ENCODE data around the gene ERI3.

The ERI3 gene

DNA sequence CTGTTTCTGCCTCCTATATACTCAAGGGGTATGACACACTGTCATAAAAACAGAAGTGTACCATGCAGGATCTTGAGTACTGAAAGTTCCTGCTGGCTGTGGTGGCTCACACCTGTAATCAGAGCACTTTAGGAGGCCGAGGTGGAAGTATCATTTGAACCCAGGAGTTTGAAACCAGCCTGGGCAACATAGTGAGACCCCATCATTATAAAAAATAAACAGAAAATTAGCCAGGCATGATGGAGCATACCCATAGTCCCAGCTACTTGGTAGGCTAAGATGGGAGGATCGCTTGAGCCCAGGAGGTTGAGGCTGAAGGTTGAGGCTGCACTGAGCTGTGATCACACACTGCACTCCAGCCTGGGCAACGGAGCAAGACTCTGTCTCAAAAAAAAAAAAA lies 20.1 kb downstream of the ERI3 start:
- Histone ChIP-seq H3K9me3 (ENCODE audit: insufficient read depth, low read depth, low read length) (no peaks in the 10 kb centered on the region; the same call in 1 of the 2 replicates), H2AFZ (ENCODE audit: low read length) (no peak overlapping the region), H4K20me1 (ENCODE audit: insufficient read depth, low read length, poor library complexity, severe bottlenecking) (no peaks in the 10 kb centered on the region), H3K36me3 (ENCODE audit: insufficient read depth, low read length) (peaks cover 44% of the 10 kb centered on the region), H3K4me2 (ENCODE audit: low read depth, low read length, poor library complexity, severe bottlenecking) (no peak overlapping the region), H3K4me3 (ENCODE audit: low read length, poor library complexity, severe bottlenecking) (no peak overlapping the region), H3K27me3 (ENCODE audit: insufficient read depth, low read length, poor library complexity, severe bottlenecking) (no peaks in the 10 kb centered on the region), H3K79me2 (ENCODE audit: insufficient read depth, low read length) (no peaks in the 10 kb centered on the region), H3K4me1 (ENCODE audit: insufficient read depth, low read length, poor library complexity, severe bottlenecking) (no peaks in the 10 kb centered on the region), H3K9me2 (replicated peaks; ENCODE audit: low read depth, low read length) (no peaks in the 10 kb centered on the region), H3K9ac (ENCODE audit: low read depth, low read length, poor library complexity, severe bottlenecking) (no peak overlapping the region), H3F3A (ENCODE audit: low read depth) (no peaks in the 10 kb centered on the region)
- no peak for TF ChIP-seq EZH2phosphoT487 (IDR thresholded peaks at IDR 0.05; ENCODE audit: borderline replicate concordance)
- TF ChIP-seq, protein P1, sequence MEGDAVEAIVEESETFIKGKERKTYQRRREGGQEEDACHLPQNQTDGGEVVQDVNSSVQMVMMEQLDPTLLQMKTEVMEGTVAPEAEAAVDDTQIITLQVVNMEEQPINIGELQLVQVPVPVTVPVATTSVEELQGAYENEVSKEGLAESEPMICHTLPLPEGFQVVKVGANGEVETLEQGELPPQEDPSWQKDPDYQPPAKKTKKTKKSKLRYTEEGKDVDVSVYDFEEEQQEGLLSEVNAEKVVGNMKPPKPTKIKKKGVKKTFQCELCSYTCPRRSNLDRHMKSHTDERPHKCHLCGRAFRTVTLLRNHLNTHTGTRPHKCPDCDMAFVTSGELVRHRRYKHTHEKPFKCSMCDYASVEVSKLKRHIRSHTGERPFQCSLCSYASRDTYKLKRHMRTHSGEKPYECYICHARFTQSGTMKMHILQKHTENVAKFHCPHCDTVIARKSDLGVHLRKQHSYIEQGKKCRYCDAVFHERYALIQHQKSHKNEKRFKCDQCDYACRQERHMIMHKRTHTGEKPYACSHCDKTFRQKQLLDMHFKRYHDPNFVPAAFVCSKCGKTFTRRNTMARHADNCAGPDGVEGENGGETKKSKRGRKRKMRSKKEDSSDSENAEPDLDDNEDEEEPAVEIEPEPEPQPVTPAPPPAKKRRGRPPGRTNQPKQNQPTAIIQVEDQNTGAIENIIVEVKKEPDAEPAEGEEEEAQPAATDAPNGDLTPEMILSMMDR (conservative IDR thresholded peaks at IDR 0.05; ENCODE audit: low read length) = no peak

- no peaks in the 10 kb centered on the region for H3K79me2 ChIP-seq (ENCODE audit: insufficient read depth, low read length)
- no peak overlapping the region for H3K4me3 ChIP-seq (ENCODE audit: low read length, poor library complexity, severe bottlenecking)
- H3K9ac ChIP-seq (ENCODE audit: low read depth, low read length, poor library complexity, severe bottlenecking) = no peak overlapping the region
- TF ChIP-seq, protein P1 (conservative IDR thresholded peaks at IDR 0.05; ENCODE audit: low read length) = no peak
- no peak for TF ChIP-seq EZH2phosphoT487 (IDR thresholded peaks at IDR 0.05; ENCODE audit: borderline replicate concordance)
- peaks cover 36% of the 10 kb centered on the region for H3K36me3 ChIP-seq (ENCODE audit: insufficient read depth, low read length)
- H2AFZ ChIP-seq (ENCODE audit: low read length) = no peak overlapping the region
- H3K27me3 ChIP-seq (ENCODE audit: insufficient read depth, low read length, poor library complexity, severe bottlenecking) = no peaks in the 10 kb centered on the region
- no peak overlapping the region for H3K4me2 ChIP-seq (ENCODE audit: low read depth, low read length, poor library complexity, severe bottlenecking)
- no peaks in the 10 kb centered on the region for H3K9me2 ChIP-seq (replicated peaks; ENCODE audit: low read depth, low read length)
- H4K20me1 ChIP-seq (ENCODE audit: insufficient read depth, low read length, poor library complexity, severe bottlenecking) = no peaks in the 10 kb centered on the region
- H3F3A ChIP-seq (ENCODE audit: low read depth) = no peaks in the 10 kb centered on the region
- H3K9me3 ChIP-seq (ENCODE audit: insufficient read depth, low read depth, low read length) = no peaks in the 10 kb centered on the region; the same call in 1 of the 2 replicates
- H3K4me1 ChIP-seq (ENCODE audit: insufficient read depth, low read length, poor library complexity, severe bottlenecking) = no peaks in the 10 kb centered on the region
These were observed 21.7 kb downstream of the ERI3 start for GRCh38 chr1:44333376-44333775.

DNA sequence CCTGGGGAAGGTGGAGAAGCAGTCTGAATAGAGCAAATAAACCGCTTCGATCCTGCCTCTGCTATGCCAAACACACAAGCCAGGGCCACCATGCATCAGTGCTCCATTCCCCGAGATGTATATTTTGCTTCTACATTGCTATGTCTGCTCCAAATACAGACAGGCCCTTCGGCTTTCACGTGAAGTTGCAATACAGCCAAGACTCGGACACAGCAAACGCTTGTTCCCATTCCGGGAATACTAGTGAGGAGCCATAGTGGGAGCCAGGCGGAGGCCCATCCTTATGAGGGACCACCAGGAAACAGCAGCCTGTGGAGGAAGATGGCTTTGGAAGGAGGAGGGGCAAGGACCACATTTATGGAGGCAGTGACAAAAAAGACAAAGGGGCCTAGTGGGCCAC lies 22.6 kb downstream of the ERI3 start:
- Histone ChIP-seq H3F3A (ENCODE audit: low read depth) (no peaks in the 10 kb centered on the region), H4K20me1 (ENCODE audit: insufficient read depth, low read length, poor library complexity, severe bottlenecking) (no peaks in the 10 kb centered on the region), H3K9me3 (ENCODE audit: insufficient read depth, low read depth, low read length) (no peaks in the 10 kb centered on the region), H3K9ac (ENCODE audit: low read depth, low read length, poor library complexity, severe bottlenecking) (no peak overlapping the region), H3K36me3 (ENCODE audit: insufficient read depth, low read length) (peaks cover 28% of the 10 kb centered on the region; the same call in 1 of the 2 replicates), H3K4me2 (ENCODE audit: low read depth, low read length, poor library complexity, severe bottlenecking) (no peak overlapping the region), H3K4me3 (ENCODE audit: low read length, poor library complexity, severe bottlenecking) (no peak overlapping the region), H3K4me1 (ENCODE audit: insufficient read depth, low read length, poor library complexity, severe bottlenecking) (no peaks in the 10 kb centered on the region), H3K9me2 (replicated peaks; ENCODE audit: low read depth, low read length) (no peaks in the 10 kb centered on the region), H3K79me2 (ENCODE audit: insufficient read depth, low read length) (no peaks in the 10 kb centered on the region), H2AFZ (ENCODE audit: low read length) (no peak overlapping the region), H3K27me3 (ENCODE audit: insufficient read depth, low read length, poor library complexity, severe bottlenecking) (no peaks in the 10 kb centered on the region)
- TF ChIP-seq, protein P1 (conservative IDR thresholded peaks at IDR 0.05; ENCODE audit: low read length) = no peak
- TF ChIP-seq EZH2phosphoT487 (IDR thresholded peaks at IDR 0.05; ENCODE audit: borderline replicate concordance) = no peak
